Thyroid gland (tissue), 4 donors: ENCODE measurements around the gene GNPDA1. TPM values are rescaled to one million over a fixed set of nuclear protein-coding genes. Genes with fewer than 3 reads are reported as not detected.

Experiments
- DNase-seq, 2 donors: peaks; one replicate each; pipeline ENCODE4 v3.0.0-alpha.2; 2019
- H3K27ac ChIP-seq, 3 donors: fragments of 200-600 bp; sonication (generic); 1 replicate in 2 of 3; 2 replicates in 1 of 3; pipeline ENCODE4 v1.5.1; 2016 to 2019; ENCODE audit warnings: mild to moderate bottlenecking in 1 of 3, moderate library complexity in 1 of 3
- H3K27me3 ChIP-seq: fragments of 200-600 bp; sonication (generic); one replicate; pipeline ENCODE4 v1.5.1; 2019
- H3K36me3 ChIP-seq, 2 donors: fragments of 200-600 bp; sonication (generic); one replicate each; pipeline ENCODE4 v1.5.1; 2016 to 2019
- H3K4me1 ChIP-seq, 2 donors: fragments of 200-600 bp; sonication (generic); one replicate each; pipeline ENCODE4 v1.5.1; 2017 to 2019
- H3K4me3 ChIP-seq, 3 donors: fragments of 200-600 bp; sonication (generic); replicated peaks in 1 of 3; 1 replicate in 2 of 3; 2 replicates in 1 of 3; pipeline ENCODE4 v1.5.1; 2016; ENCODE audit warnings: mild to moderate bottlenecking in 1 of 3
- H3K9me3 ChIP-seq: fragments of 200-600 bp; sonication (generic); one replicate; pipeline ENCODE4 v1.5.1; 2017
- POLR2A ChIP-seq, 2 donors: fragments of 450-650 bp; IDR thresholded peaks; one replicate each; pipeline ENCODE4 v1.6.1; 2017; ENCODE audit warnings: antibody characterized with exemption in 2 of 2, mild to moderate bottlenecking in 2 of 2, moderate library complexity in 1 of 2
- WGBS, 2 donors: methylation state at CpG; one replicate each; pipeline ENCODE4 v1.1.5; 2017; 5-methylcytosine and 5-hydroxymethylcytosine counted together
- intact Hi-C: fragments of 100-400 bp; cut with DNase I; formaldehyde crosslinking; loops from one replicate; pipeline ENCODE4 v1.15.1; 2023
- total RNA-seq, 4 donors: library from RNA; depleted of rRNA; stranded (reverse); fragments of >200 nt; gene quantifications; one replicate each; pipeline ENCODE4 v1.2.3, GENCODE V29; 2016
- TF ChIP-seq, protein P1 (sequence below), 6 experiments: fragments of 200-600 bp in 3 of 6; fragments of 450-650 bp in 3 of 6; sonication (generic) in 3 of 6; IDR thresholded peaks; one replicate each; pipeline ENCODE4 v1.5.1; 2016 to 2019; ENCODE audit warnings: antibody characterized with exemption in 6 of 6, mild to moderate bottlenecking in 2 of 6, inconsistent platforms in 1 of 6, moderate library complexity in 1 of 6

The GNPDA1 gene
- total RNA-seq, 4 donors from 2014 or later, result 28.8 to 56.3 (median 45.8) TPM

DNA sequence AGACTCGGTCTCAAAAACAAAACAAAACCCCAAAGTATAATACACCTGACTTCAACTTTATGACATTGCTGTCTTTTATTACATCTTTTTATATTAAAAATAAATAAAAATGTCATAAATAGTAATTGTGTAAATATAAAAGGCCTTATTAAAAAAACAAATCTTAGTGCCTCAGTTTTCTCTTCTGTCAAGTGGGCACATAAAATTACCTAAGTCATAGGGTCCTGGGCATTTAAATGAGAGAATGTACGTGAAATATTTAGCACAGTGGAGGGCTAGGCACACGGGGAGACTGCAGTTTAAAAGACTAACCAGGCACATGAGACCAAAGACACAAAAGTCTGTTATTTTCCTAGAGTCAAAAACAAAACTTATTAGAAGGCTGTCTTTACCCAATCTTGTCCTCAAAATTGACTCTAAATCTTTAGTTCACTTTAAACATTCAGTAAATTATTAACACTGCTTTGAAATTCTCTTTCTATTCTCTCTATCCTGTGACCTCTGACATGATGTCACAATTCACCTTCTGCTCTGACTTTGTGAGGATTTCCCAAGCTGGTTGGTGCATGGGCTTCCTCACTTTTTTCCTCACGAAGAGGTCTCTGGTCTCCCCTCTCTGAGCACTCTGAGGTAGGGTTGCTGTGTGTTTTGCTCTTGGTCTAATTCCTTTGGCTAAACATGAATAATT lies 46.4 kb downstream of the GNPDA1 start:
- no peak overlapping the region for H3K27ac ChIP-seq
- no peaks in the 10 kb centered on the region for H3K9me3 ChIP-seq
- peaks cover 12 to 13% of the 10 kb centered on the region in 2 donors for H3K4me1 ChIP-seq
- intact Hi-C loops, result no loop called here
- 88 to 90% methylated on average over 4 of the region's 4 CpGs for WGBS, 2 donors
- H3K36me3 ChIP-seq, result no peaks in the 10 kb centered on the region
- no peak for TF ChIP-seq POLR2A (IDR thresholded peaks at IDR 0.05)
- TF ChIP-seq, protein P1, sequence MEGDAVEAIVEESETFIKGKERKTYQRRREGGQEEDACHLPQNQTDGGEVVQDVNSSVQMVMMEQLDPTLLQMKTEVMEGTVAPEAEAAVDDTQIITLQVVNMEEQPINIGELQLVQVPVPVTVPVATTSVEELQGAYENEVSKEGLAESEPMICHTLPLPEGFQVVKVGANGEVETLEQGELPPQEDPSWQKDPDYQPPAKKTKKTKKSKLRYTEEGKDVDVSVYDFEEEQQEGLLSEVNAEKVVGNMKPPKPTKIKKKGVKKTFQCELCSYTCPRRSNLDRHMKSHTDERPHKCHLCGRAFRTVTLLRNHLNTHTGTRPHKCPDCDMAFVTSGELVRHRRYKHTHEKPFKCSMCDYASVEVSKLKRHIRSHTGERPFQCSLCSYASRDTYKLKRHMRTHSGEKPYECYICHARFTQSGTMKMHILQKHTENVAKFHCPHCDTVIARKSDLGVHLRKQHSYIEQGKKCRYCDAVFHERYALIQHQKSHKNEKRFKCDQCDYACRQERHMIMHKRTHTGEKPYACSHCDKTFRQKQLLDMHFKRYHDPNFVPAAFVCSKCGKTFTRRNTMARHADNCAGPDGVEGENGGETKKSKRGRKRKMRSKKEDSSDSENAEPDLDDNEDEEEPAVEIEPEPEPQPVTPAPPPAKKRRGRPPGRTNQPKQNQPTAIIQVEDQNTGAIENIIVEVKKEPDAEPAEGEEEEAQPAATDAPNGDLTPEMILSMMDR (IDR thresholded peaks at IDR 0.05), result no peak
- H3K27me3 ChIP-seq, result no peaks in the 10 kb centered on the region
- no peak overlapping the region for H3K4me3 ChIP-seq
- DNase-seq, result no peak

DNA sequence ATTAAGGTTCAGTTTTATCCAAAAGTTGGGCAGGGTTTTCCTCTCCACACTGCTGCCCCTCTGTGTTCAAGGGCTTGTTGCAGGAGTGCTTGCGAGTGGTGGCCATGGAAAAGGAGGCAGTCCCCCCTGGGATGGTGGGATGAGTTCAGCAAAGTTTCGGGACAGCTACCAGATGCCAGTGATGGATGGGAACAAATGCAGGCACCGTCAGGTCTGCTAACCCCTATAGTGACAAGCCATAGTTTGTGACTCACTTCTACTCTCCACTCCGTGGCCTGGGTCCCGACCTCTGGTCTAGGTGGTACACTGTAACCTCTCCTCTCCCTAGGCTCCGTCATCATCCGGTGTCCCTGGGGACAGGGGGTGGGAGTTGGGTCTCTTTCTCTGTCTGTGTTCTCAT lies 47.8 kb downstream of the GNPDA1 start:
- intact Hi-C loops, result no loop called here
- Histone ChIP-seq H3K27me3 (no peaks in the 10 kb centered on the region), H3K36me3 (no peaks in the 10 kb centered on the region), H3K27ac (no peak overlapping the region), H3K9me3 (no peaks in the 10 kb centered on the region), H3K4me3 (no peak overlapping the region), H3K4me1 (peaks cover 5 to 6% of the 10 kb centered on the region in 2 donors)
- 82 to 88% methylated on average over 6 to 7 of the region's 7 CpGs for WGBS, 2 donors
- TF ChIP-seq, protein P1 (IDR thresholded peaks at IDR 0.05), result no peak
- TF ChIP-seq POLR2A (IDR thresholded peaks at IDR 0.05), result no peak
- DNase-seq, result no peak

DNA sequence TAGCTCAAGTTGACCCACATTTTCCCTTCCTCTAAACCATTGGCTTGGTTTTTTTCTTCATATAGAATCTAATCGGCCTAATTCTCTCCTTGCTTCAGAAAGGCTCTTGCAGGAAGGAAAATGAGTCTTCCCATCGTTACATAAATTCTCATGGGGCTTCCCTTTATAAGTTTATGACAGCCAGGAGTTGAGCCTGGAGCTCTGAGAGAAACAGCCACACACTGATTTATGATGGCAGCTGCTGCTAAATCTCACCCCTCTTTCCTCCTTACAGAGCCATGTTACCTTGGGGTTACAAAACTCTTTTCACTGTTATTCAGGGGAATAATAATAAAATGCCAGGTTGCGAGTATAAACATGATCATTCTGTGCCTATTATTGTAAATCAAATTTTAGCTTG lies 49.1 kb downstream of the GNPDA1 start:
- DNase-seq, result no peak
- WGBS, 2 donors, result 69 to 72% methylated on average over 3 of the region's 3 CpGs
- Histone ChIP-seq H3K27ac (no peak overlapping the region), H3K4me1 (no peaks in the 10 kb centered on the region), H3K4me3 (no peak overlapping the region), H3K36me3 (no peaks in the 10 kb centered on the region), H3K27me3 (no peaks in the 10 kb centered on the region), H3K9me3 (no peaks in the 10 kb centered on the region)
- intact Hi-C loops, result no loop called here
- TF ChIP-seq POLR2A (IDR thresholded peaks at IDR 0.05), result no peak
- TF ChIP-seq, protein P1 (IDR thresholded peaks at IDR 0.05), result no peak

DNA sequence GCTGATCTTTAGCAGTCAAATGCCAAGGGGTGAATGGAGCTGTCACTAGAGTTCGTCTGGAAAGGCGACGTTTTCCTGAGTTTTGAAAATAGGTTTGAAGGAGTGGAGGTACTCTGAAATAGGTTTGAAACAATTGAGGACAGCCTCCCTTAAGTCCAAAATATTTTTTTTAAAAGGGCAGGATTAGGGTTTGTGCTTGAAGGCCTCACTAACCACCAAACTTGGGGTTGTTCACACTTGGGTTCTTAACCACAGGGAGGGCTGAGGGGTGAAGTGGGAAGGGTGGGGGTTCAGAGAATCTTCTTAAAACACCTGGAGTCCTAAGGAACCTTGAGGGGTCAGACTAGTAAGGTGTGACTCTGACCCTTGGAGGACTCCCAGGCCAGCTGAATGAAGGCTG lies 51.4 kb downstream of the GNPDA1 start:
- Histone ChIP-seq H3K36me3 (no peaks in the 10 kb centered on the region), H3K27ac (no peak overlapping the region), H3K27me3 (no peaks in the 10 kb centered on the region), H3K4me1 (no peaks in the 10 kb centered on the region), H3K9me3 (no peaks in the 10 kb centered on the region), H3K4me3 (no peak overlapping the region)
- no peak for TF ChIP-seq POLR2A (IDR thresholded peaks at IDR 0.05)
- TF ChIP-seq, protein P1 (IDR thresholded peaks at IDR 0.05), result no peak
- intact Hi-C loops, result loop anchor here (2.0 kb wide), 1 partner anchor 269 kb away; no protein-coding TSS in a partner anchor
- DNase-seq, result no peak
- WGBS, 2 donors, result 91 to 97% methylated on average over 3 of the region's 3 CpGs

DNA sequence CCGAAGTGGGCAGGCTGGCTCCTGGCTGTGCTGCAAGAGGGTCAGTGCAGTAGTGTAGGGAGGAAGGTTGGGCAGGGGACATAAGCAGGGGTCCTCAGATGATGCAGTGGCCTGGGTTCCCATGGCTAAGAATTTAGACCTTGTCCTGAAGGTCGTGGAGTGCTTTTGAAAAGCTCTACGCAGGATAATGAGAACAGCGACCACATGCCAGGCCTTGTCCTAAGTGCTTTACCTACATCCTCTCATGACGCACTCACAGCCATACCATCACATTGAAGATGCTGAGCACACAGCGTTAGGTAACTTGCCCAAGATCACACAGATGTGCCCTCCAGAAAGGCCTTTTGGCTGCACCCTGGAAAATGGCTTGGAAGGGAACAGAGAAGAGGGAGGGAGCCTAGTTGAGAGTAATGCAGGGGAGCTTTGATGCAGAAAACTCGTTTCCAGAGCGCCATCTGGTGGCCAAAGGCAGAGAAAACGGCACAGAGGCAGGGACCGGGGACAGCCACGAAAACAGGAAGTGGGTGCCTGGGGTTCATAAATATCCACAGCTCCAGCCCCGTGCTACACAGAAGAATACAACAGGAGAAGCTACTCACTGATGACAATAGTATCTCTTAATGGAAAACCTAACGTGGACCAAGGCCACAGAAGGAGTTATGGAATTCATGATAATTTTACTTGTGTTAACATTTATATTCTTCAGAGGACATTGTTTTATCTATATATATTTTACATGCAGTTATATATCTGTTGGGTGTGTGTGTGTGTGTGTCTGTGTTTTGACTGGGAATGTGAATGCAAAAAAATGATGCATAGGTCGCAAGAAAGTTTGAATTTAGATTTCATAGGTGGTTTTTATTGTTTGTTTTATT lies 52.1 kb downstream of the GNPDA1 start:
- Histone ChIP-seq H3K36me3 (no peaks in the 10 kb centered on the region), H3K4me1 (no peaks in the 10 kb centered on the region), H3K27ac (peak overlapping the region in 1 of 3 donors; percentile 11), H3K27me3 (no peaks in the 10 kb centered on the region), H3K9me3 (no peaks in the 10 kb centered on the region), H3K4me3 (no peak overlapping the region)
- intact Hi-C loops, result loop anchor here (2.0 kb wide), 1 partner anchor 268 kb away; no protein-coding TSS in a partner anchor
- WGBS, 2 donors, result 27 to 31% methylated on average over 14 of the region's 14 CpGs
- DNase-seq, result peak; percentile 82 to 90
- no peak for TF ChIP-seq POLR2A (IDR thresholded peaks at IDR 0.05)
- TF ChIP-seq, protein P1 (IDR thresholded peaks at IDR 0.05), result peak; percentile 69 to 84 (median 75)
